Lung (tissue), 12 donors: ENCODE data around the gene LENG1. TPM values are rescaled to one million over a fixed set of nuclear protein-coding genes. Genes with fewer than 3 reads are reported as not detected.

ENCODE experiments used
- ATAC-seq: fragments of 200-7000 bp; cut with Tn5 transposase; one replicate; pipeline ENCODE4 v1.9.1; 2020; ENCODE audit warnings: moderate number of reproducible peaks; ENCODE audit not compliant: insufficient read depth, low FRiP score
- DNase-seq, 3 donors: peaks; one replicate each; pipeline ENCODE4 v3.0.0-alpha.2; 2013 to 2017
- H3K27ac ChIP-seq, 2 donors: one replicate each; pipeline ENCODE4 v1.5.1; 2013; ENCODE audit warnings: mild to moderate bottlenecking in 2 of 2, moderate library complexity in 2 of 2, control low read depth in 1 of 2, inconsistent platforms in 1 of 2, low read depth in 1 of 2, low read length in 1 of 2
- H3K27me3 ChIP-seq, 3 donors: one replicate each; pipeline ENCODE4 v1.5.1; 2013; ENCODE audit warnings: low read length in 2 of 3; ENCODE audit not compliant: control insufficient read depth in 3 of 3, insufficient read depth in 3 of 3
- H3K36me3 ChIP-seq, 4 donors: one replicate each; pipeline ENCODE4 v1.5.1; 2013; ENCODE audit warnings: low read length in 4 of 4, mild to moderate bottlenecking in 1 of 4, moderate library complexity in 1 of 4; ENCODE audit not compliant: control insufficient read depth in 4 of 4, insufficient read depth in 4 of 4
- H3K4me1 ChIP-seq, 5 donors: one replicate each; pipeline ENCODE4 v1.5.1; 2013; ENCODE audit warnings: low read length in 5 of 5, mild to moderate bottlenecking in 2 of 5, moderate library complexity in 1 of 5; ENCODE audit not compliant: control insufficient read depth in 5 of 5, insufficient read depth in 5 of 5
- H3K4me3 ChIP-seq: one replicate; pipeline ENCODE4 v1.5.1; 2013; ENCODE audit warnings: mild to moderate bottlenecking, control low read depth, moderate library complexity
- H3K9ac ChIP-seq, 2 donors: one replicate each; pipeline ENCODE4 v1.5.1; 2013; ENCODE audit warnings: low read length in 2 of 2, control low read depth in 1 of 2; ENCODE audit not compliant: insufficient read depth in 1 of 2
- H3K9me3 ChIP-seq, 4 donors: one replicate each; pipeline ENCODE4 v1.5.1; 2013; ENCODE audit warnings: low read length in 3 of 4, mild to moderate bottlenecking in 1 of 4, moderate library complexity in 1 of 4; ENCODE audit not compliant: control insufficient read depth in 4 of 4, insufficient read depth in 3 of 4
- CTCF ChIP-seq: IDR thresholded peaks from 2 replicates; pipeline ENCODE4 v1.5.1; 2012; ENCODE audit warnings: mild to moderate bottlenecking; ENCODE audit errors: control extremely low read depth, extremely low read depth
- WGBS, 2 donors: extraction: QIAGEN DNeasy Blood & Tissue Kit; methylation state at CpG; one replicate each; pipeline ENCODE4 v1.1.7; 2013; 5-methylcytosine and 5-hydroxymethylcytosine counted together
- polyA plus RNA-seq, 2 donors: library from polyadenylated mRNA; stranded (reverse); fragments of 200-250 nt; gene quantifications; one replicate each; pipeline ENCODE4 v1.2.1, GENCODE V29; 2013
- total RNA-seq, 2 donors: library from RNA; depleted of rRNA in 1 of 2; stranded (reverse); fragments of >200 nt in 1 of 2; gene quantifications; one replicate each; pipeline ENCODE4 v1.2.1, GENCODE V29; 2014 to 2021
- donor health status: control.
- donor health status: control.
- donor health status: Bipolar disorder and iron deficiency.
- donor health status: healthy.
- donor health status: DM: yes; HTN: yes; CAD: no.

The LENG1 gene
- total and polyA plus RNA-seq, 4 donors = 3.8 to 17.1 (median 8.2) TPM

DNA sequence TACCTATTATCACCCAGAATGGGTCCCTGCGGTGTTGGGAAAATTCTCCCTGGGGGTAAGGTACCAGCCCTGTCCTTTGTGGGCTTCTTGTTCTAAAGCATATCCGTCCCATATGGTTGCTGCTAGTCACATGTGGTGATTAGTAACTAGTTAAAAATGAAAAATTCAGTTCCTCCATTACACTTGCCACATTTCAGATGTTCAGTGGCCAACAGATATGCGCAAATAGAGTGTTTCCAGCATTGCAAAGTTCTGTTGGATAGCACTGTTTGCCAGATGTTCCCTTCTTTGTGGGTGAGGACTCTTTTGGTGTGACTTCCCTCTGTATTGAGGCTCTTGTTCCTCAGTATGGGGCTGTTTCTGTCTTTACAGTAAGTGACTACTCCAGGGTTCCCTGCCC lies 18.2 kb downstream of the LENG1 start:
- no peak overlapping the region for H3K4me3 ChIP-seq
- H3K9ac ChIP-seq = no peak overlapping the region
- no peak for TF ChIP-seq CTCF
- H3K27ac ChIP-seq = no peak overlapping the region
- DNase-seq (no peak), ATAC-seq (no peak)
- peaks cover 11 to 52% (median 37%) of the 10 kb centered on the region in 4 donors for H3K36me3 ChIP-seq
- H3K9me3 ChIP-seq = no peaks in the 10 kb centered on the region
- peaks cover 0 to 25% (median 9%) of the 10 kb centered on the region in 5 donors for H3K4me1 ChIP-seq
- 92 to 94% methylated on average over 3 of the region's 3 CpGs for WGBS, 2 donors
- no peaks in the 10 kb centered on the region for H3K27me3 ChIP-seq

GRCh38 chr19:54138489-54139256 lies 20.8 kb downstream of the LENG1 start:
- Histone ChIP-seq H3K4me1 (peaks cover 0 to 31% (median 16%) of the 10 kb centered on the region in 5 donors), H3K27me3 (no peaks in the 10 kb centered on the region), H3K9me3 (no peaks in the 10 kb centered on the region), H3K4me3 (peak overlapping the region; percentile 90), H3K9ac (peak overlapping the region; percentile 53 to 67), H3K36me3 (peaks cover 6 to 25% (median 17%) of the 10 kb centered on the region in 4 donors), H3K27ac (peak overlapping the region in 1 of 2 donors; percentile 32)
- ATAC-seq (no peak), DNase-seq (no peak)
- no peak for TF ChIP-seq CTCF
- WGBS, 2 donors = 28 to 42% methylated on average over 24 to 31 of the region's 31 CpGs

DNA sequence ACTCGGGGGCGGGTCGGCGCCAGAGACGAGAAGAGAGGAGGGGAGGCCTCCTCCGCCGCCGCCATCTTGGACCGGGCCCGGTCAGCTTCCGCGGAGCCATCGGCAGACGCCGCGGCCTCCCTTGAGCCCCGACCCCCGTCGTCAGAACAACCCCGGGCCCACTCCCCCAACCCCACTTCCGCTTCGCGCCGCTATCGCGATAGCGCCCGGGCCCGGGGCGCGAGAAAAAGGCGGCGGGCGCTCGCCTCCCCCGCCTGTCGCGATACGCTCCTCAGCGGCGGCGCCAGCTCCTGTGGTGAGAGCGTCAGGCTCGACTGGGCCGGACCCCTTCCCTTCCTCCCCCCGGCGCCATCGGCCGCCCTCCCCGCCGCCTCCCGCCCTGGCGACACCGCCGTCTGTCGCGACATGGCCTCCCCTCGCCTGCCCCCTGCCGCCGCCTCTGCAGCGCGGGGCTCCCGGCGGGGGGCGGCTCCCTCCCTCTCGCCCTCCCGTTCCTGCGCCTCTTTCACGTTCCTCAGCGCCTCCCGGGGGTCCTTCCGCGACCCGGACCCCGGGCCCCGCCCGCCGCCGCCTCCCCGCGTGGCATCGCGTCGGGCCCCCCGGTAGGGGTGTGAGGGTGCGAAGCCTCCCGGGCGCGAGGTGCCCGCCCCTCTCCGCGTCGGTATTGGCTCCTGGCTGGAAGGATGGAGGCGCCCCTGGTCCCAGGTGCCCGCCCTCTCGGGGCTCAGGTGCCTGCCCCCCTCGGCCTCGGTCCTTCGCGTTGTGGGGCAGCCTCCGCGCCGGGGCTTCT lies 21.6 kb downstream of the LENG1 start, which contains the start of gene CNOT3:
Gene CNOT3 (plus strand): TSS at position 64 of the 790 bp plus-strand sequence. CDS start 5,217 bp downstream, outside the sequence.
- H3K27ac ChIP-seq = peak within 1 kb of the TSS; percentile 84 to 87
- ATAC-seq (no peak), DNase-seq (no peak)
- H3K4me1 ChIP-seq = peaks cover 0 to 31% (median 16%) of the 10 kb centered on the region in 5 donors
- no peaks in the 10 kb centered on the region for H3K9me3 ChIP-seq
- WGBS, 2 donors = 0 to 1% methylated on average over 73 to 103 of the region's 103 CpGs
- no peaks in the 10 kb centered on the region for H3K27me3 ChIP-seq
- peak within 1 kb of the TSS; percentile 53 to 67 for H3K9ac ChIP-seq
- peak within 1 kb of the TSS; percentile 90 for H3K4me3 ChIP-seq
- peaks cover under 1 to 17% (median 10%) of the 10 kb centered on the region in 4 donors for H3K36me3 ChIP-seq
- TF ChIP-seq CTCF = no peak
